Measurements from ENCODE around the gene LGALS1.

LGALS1 gene

GRCh38 chr22:37713761-37714160 is 38.3 kb downstream of the LGALS1 start:
- H3K4me3 ChIP-seq (replicated peaks; ENCODE audit: insufficient read depth, low read length): no peak overlapping the region
- TF ChIP-seq REST (IDR thresholded peaks at IDR 0.05; ENCODE audit: insufficient replicate concordance, low read depth) (no peak), POLR2AphosphoS5 (IDR thresholded peaks at IDR 0.05; ENCODE audit: low read depth) (no peak), GABPA (IDR thresholded peaks at IDR 0.05; ENCODE audit: low read depth) (no peak), SPI1 (IDR thresholded peaks at IDR 0.05; ENCODE audit: borderline replicate concordance, low read depth) (no peak), CTCF (IDR thresholded peaks at IDR 0.05; ENCODE audit: insufficient read depth, low read length) (no peak)
- DNase-seq (ENCODE audit: low read depth in 1 of 2, low spot score in 1 of 2): no peak
- no peaks in the 10 kb centered on the region for H3K27me3 ChIP-seq (ENCODE audit: insufficient read depth, poor library complexity, severe bottlenecking)
- H3K27ac ChIP-seq (replicated peaks): no peak overlapping the region

GRCh38 chr22:37714634-37715033 is 39.2 kb downstream of the LGALS1 start:
- TF ChIP-seq CTCF (IDR thresholded peaks at IDR 0.05; ENCODE audit: insufficient read depth, low read length): no peak
- no peak for TF ChIP-seq POLR2AphosphoS5 (IDR thresholded peaks at IDR 0.05; ENCODE audit: low read depth)
- TF ChIP-seq REST (IDR thresholded peaks at IDR 0.05; ENCODE audit: insufficient replicate concordance, low read depth): no peak
- no peak for TF ChIP-seq SPI1 (IDR thresholded peaks at IDR 0.05; ENCODE audit: borderline replicate concordance, low read depth)
- no peak for TF ChIP-seq GABPA (IDR thresholded peaks at IDR 0.05; ENCODE audit: low read depth)
- no peak overlapping the region for H3K4me3 ChIP-seq (replicated peaks; ENCODE audit: insufficient read depth, low read length)
- no peak overlapping the region for H3K27ac ChIP-seq (replicated peaks)
- no peaks in the 10 kb centered on the region for H3K27me3 ChIP-seq (ENCODE audit: insufficient read depth, poor library complexity, severe bottlenecking)
- DNase-seq (ENCODE audit: low read depth in 1 of 2, low spot score in 1 of 2): no peak

GRCh38 chr22:37715760-37716159 is 40.3 kb downstream of the LGALS1 start:
- no peak overlapping the region for H3K27ac ChIP-seq (replicated peaks)
- no peak for DNase-seq (ENCODE audit: low read depth in 1 of 2, low spot score in 1 of 2)
- no peak overlapping the region for H3K4me3 ChIP-seq (replicated peaks; ENCODE audit: insufficient read depth, low read length)
- no peaks in the 10 kb centered on the region for H3K27me3 ChIP-seq (ENCODE audit: insufficient read depth, poor library complexity, severe bottlenecking)
- TF ChIP-seq POLR2AphosphoS5 (IDR thresholded peaks at IDR 0.05; ENCODE audit: low read depth): no peak
- no peak for TF ChIP-seq CTCF (IDR thresholded peaks at IDR 0.05; ENCODE audit: insufficient read depth, low read length)
- TF ChIP-seq REST (IDR thresholded peaks at IDR 0.05; ENCODE audit: insufficient replicate concordance, low read depth): no peak
- no peak for TF ChIP-seq GABPA (IDR thresholded peaks at IDR 0.05; ENCODE audit: low read depth)
- no peak for TF ChIP-seq SPI1 (IDR thresholded peaks at IDR 0.05; ENCODE audit: borderline replicate concordance, low read depth)
